ENCODE results near the gene MERTK. TPM values are rescaled to one million over a fixed set of nuclear protein-coding genes. Genes with fewer than 3 reads are reported as not detected.

MERTK gene
- total and polyA plus RNA-seq, 2 of the 8 experiments (the other 6 are each of a cell fraction or from before 2014, with no cell fraction given), result 6.5 to 7.0 TPM

DNA sequence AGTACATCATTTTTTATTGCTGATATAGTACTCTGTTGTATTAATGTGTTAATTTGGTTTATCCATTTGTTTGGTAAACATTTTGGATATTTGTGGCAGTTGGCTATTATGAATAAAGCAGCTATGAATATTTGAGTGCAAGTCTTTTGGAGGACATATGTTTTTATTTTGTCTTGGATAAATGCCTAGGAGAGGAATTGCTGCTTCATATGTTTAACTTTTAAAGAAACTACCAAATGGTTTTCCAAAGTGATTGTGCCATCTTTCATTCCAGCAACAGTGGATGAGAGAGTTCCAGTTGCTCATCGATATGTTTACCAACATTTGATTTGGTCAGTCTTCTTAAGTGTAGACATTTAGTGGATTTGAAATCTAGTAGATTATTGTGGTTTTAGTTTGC, 51.8 kb downstream of the MERTK start (continued):
- TF ChIP-seq, protein P1, sequence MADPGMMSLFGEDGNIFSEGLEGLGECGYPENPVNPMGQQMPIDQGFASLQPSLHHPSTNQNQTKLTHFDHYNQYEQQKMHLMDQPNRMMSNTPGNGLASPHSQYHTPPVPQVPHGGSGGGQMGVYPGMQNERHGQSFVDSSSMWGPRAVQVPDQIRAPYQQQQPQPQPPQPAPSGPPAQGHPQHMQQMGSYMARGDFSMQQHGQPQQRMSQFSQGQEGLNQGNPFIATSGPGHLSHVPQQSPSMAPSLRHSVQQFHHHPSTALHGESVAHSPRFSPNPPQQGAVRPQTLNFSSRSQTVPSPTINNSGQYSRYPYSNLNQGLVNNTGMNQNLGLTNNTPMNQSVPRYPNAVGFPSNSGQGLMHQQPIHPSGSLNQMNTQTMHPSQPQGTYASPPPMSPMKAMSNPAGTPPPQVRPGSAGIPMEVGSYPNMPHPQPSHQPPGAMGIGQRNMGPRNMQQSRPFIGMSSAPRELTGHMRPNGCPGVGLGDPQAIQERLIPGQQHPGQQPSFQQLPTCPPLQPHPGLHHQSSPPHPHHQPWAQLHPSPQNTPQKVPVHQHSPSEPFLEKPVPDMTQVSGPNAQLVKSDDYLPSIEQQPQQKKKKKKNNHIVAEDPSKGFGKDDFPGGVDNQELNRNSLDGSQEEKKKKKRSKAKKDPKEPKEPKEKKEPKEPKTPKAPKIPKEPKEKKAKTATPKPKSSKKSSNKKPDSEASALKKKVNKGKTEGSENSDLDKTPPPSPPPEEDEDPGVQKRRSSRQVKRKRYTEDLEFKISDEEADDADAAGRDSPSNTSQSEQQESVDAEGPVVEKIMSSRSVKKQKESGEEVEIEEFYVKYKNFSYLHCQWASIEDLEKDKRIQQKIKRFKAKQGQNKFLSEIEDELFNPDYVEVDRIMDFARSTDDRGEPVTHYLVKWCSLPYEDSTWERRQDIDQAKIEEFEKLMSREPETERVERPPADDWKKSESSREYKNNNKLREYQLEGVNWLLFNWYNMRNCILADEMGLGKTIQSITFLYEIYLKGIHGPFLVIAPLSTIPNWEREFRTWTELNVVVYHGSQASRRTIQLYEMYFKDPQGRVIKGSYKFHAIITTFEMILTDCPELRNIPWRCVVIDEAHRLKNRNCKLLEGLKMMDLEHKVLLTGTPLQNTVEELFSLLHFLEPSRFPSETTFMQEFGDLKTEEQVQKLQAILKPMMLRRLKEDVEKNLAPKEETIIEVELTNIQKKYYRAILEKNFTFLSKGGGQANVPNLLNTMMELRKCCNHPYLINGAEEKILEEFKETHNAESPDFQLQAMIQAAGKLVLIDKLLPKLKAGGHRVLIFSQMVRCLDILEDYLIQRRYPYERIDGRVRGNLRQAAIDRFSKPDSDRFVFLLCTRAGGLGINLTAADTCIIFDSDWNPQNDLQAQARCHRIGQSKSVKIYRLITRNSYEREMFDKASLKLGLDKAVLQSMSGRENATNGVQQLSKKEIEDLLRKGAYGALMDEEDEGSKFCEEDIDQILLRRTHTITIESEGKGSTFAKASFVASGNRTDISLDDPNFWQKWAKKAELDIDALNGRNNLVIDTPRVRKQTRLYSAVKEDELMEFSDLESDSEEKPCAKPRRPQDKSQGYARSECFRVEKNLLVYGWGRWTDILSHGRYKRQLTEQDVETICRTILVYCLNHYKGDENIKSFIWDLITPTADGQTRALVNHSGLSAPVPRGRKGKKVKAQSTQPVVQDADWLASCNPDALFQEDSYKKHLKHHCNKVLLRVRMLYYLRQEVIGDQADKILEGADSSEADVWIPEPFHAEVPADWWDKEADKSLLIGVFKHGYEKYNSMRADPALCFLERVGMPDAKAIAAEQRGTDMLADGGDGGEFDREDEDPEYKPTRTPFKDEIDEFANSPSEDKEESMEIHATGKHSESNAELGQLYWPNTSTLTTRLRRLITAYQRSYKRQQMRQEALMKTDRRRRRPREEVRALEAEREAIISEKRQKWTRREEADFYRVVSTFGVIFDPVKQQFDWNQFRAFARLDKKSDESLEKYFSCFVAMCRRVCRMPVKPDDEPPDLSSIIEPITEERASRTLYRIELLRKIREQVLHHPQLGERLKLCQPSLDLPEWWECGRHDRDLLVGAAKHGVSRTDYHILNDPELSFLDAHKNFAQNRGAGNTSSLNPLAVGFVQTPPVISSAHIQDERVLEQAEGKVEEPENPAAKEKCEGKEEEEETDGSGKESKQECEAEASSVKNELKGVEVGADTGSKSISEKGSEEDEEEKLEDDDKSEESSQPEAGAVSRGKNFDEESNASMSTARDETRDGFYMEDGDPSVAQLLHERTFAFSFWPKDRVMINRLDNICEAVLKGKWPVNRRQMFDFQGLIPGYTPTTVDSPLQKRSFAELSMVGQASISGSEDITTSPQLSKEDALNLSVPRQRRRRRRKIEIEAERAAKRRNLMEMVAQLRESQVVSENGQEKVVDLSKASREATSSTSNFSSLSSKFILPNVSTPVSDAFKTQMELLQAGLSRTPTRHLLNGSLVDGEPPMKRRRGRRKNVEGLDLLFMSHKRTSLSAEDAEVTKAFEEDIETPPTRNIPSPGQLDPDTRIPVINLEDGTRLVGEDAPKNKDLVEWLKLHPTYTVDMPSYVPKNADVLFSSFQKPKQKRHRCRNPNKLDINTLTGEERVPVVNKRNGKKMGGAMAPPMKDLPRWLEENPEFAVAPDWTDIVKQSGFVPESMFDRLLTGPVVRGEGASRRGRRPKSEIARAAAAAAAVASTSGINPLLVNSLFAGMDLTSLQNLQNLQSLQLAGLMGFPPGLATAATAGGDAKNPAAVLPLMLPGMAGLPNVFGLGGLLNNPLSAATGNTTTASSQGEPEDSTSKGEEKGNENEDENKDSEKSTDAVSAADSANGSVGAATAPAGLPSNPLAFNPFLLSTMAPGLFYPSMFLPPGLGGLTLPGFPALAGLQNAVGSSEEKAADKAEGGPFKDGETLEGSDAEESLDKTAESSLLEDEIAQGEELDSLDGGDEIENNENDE (IDR thresholded peaks at IDR 0.05; ENCODE audit: insufficient replicate concordance, low read length), result no peak
- no peak for TF ChIP-seq YY1 (IDR thresholded peaks at IDR 0.05; ENCODE audit: low read depth, low read length)
- TF ChIP-seq SUZ12 (IDR thresholded peaks at IDR 0.05; ENCODE audit: low read length), result no peak
- no peak for TF ChIP-seq POU5F1 (IDR thresholded peaks at IDR 0.05; ENCODE audit: low read depth, low read length)
- no peak for TF ChIP-seq GTF2F1 (IDR thresholded peaks at IDR 0.05; ENCODE audit: borderline replicate concordance, low read depth, low read length)
- TF ChIP-seq, protein P2, sequence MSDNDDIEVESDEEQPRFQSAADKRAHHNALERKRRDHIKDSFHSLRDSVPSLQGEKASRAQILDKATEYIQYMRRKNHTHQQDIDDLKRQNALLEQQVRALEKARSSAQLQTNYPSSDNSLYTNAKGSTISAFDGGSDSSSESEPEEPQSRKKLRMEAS (IDR thresholded peaks at IDR 0.05), result no peak
- TF ChIP-seq SP2 (IDR thresholded peaks at IDR 0.05; ENCODE audit: low read length), result no peak
- no peak for TF ChIP-seq TCF12 (IDR thresholded peaks at IDR 0.05; ENCODE audit: low read depth, low read length)
- TF ChIP-seq KDM4A (IDR thresholded peaks at IDR 0.05; ENCODE audit: low read depth, low read length, severe bottlenecking), result no peak
- TF ChIP-seq CREB1 (IDR thresholded peaks at IDR 0.05), result no peak
- TF ChIP-seq EZH2 (IDR thresholded peaks at IDR 0.05; ENCODE audit: low read depth, low read length, severe bottlenecking), result no peak
- no peak for TF ChIP-seq FOSL1 (IDR thresholded peaks at IDR 0.05; ENCODE audit: insufficient read depth, low read depth, low read length)

Data from H1 (cell line).